SH-SY5Y (cell line): ENCODE measurements around the gene TTLL3.

ENCODE experiments used
- GATA2 ChIP-seq: IDR thresholded peaks from 2 replicates; pipeline ENCODE4 v1.6.1; 2011; ENCODE audit warnings: mild to moderate bottlenecking, low read depth, low read length
- GATA3 ChIP-seq: IDR thresholded peaks from 2 replicates; pipeline ENCODE4 v1.6.1; 2011; ENCODE audit warnings: low read depth, mild to moderate bottlenecking, low read length, moderate library complexity

DNA sequence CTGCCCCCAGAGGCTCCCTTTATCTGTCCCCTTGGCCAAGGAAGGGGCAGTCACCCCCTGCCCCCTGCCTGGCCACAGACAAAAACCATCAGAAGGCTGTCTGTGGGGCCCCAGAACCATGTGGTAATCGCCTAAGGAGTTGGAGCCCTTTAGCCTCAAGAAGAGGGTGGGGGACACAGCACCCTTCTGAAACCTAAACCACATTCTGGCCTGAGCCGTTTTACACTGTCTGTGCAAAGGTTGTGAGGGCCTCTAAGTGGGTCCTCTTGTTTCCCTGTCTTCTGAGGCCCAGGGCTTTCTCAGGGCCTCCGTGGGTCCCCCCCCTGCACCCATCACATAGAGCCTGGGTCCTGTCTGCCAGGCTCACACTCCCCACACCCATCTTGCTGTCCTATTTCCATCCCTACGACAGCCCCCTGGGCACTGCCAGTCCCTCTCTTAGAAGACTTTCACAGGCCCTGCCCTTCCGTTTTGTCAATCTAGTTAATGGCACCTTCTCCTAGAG lies 51.6 kb downstream of the TTLL3 start:
- no peak for TF ChIP-seq GATA2
- no peak for TF ChIP-seq GATA3
